DMS 273 treated with DMSO at 0.1 percent for 48 hours (cell line): ENCODE measurements around the gene MAGEB10.
"Not testable (repeated sequence)": the region's sequence is repeated elsewhere in the genome, so short reads cannot be mapped to it uniquely, and the experiment has no call there.

Experiments
- DNase-seq: peaks from one replicate; lab custom pipeline; 2025; lab: John Stamatoyannopoulos, UW

MAGEB10 gene

GRCh38 chrX:27807690-27808089 lies at the start of gene MAGEB10:
Gene MAGEB10, plus strand, starts transcription at chrX:27807990. Its CDS starts 13,317 bp downstream, at chrX:27821307.
- DNase-seq = no peak

- DNase-seq = no peak
These were observed 42.1 kb upstream of the MAGEB10 start for GRCh38 chrX:27765718-27766117.

GRCh38 chrX:27767387-27767786 lies 40.4 kb upstream of the MAGEB10 start:
- DNase-seq = no peak

- no peak for DNase-seq
These were observed 31.8 kb upstream of the MAGEB10 start for GRCh38 chrX:27775984-27776383.

GRCh38 chrX:27796640-27797257 lies 11.0 kb upstream of the MAGEB10 start:
- no peak for DNase-seq

- peak; percentile 81 for DNase-seq
These were observed 10.2 kb upstream of the MAGEB10 start for GRCh38 chrX:27797575-27797974.

GRCh38 chrX:27808226-27808625 lies 436 bp downstream of the MAGEB10 start:
- DNase-seq = no peak

- not testable (repeated sequence) for DNase-seq
These were observed 1.4 kb downstream of the MAGEB10 start for GRCh38 chrX:27808991-27809859.

- DNase-seq = no peak
These were observed 7.4 kb downstream of the MAGEB10 start for GRCh38 chrX:27815209-27815608.

GRCh38 chrX:27823812-27824211 lies 16.0 kb downstream of the MAGEB10 start:
- no peak for DNase-seq

GRCh38 chrX:27838185-27838584 lies 30.4 kb downstream of the MAGEB10 start:
- DNase-seq = no peak

- no peak for DNase-seq
These were observed 33.1 kb downstream of the MAGEB10 start for GRCh38 chrX:27840881-27841280.

- no peak for DNase-seq
These were observed 35.1 kb downstream of the MAGEB10 start for GRCh38 chrX:27842859-27843258.

- DNase-seq = no peak
These were observed 52.5 kb downstream of the MAGEB10 start for GRCh38 chrX:27860337-27860736.

- DNase-seq = no peak
These were observed 56.0 kb downstream of the MAGEB10 start for GRCh38 chrX:27863809-27864208.
